ENCODE results near the gene CAP2. TPM values are rescaled to one million over a fixed set of nuclear protein-coding genes. Genes with fewer than 3 reads are reported as not detected.
"Not testable (repeated sequence)": the region's sequence is repeated elsewhere in the genome, so short reads cannot be mapped to it uniquely, and the experiment has no call there.

CAP2 gene
- total RNA-seq, 1 donor from 2014 or later: not detected

DNA sequence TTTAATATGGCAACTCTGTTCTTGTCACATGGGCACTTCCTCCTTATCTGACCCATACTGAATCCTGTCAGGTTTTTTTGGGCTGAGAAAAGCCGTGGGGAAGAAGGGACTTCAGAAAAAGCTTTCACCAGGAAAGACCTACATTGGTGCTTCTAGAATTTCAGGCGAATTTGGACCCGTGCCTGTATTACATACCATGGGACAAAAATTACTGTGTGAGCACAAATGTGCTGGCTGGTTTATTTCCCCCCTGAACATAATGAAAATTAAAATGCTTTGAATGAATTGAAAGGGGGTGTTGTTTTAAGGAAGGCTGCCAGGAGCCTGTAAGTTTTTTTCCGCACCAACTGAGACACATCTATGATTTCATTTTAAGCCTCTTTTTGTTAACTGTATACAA, 29.6 kb downstream of the CAP2 start:
- ATAC-seq (ENCODE audit: low read depth): no peak
- CTCF ChIA-PET: no interaction called here

DNA sequence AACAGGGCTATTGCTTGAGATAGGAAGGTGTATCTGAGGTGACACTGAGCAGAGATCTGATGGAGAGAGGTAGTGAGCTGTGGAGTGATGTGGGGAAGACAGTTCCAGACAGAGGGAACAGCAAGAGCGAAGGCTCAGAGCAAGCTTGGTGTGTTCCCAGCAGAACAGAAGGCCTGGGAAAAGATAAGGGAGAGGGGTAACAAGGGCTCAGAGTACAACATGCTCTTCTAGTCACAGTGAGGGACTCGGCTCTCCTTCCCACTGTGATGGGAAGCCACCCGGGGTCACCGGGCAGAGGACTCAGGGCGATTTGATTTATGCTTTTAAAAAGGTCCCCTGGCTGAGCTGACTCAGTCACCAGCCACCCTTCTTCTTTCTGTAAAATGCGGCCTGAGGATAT, 33.7 kb downstream of the CAP2 start:
- Mint-ChIP-seq H3K9me3 (no peaks in the 10 kb centered on the region), H3K4me1 (no peaks in the 10 kb centered on the region), H3K27me3 (peaks cover 2% of the 10 kb centered on the region), H3K36me3 (ENCODE audit: low read depth) (no peaks in the 10 kb centered on the region), H3K4me3 (no peak overlapping the region), H3K27ac (no peak overlapping the region)
- intact Hi-C loops (cut with micrococcal nuclease): no loop called here
- TF ChIP-seq, protein P1, sequence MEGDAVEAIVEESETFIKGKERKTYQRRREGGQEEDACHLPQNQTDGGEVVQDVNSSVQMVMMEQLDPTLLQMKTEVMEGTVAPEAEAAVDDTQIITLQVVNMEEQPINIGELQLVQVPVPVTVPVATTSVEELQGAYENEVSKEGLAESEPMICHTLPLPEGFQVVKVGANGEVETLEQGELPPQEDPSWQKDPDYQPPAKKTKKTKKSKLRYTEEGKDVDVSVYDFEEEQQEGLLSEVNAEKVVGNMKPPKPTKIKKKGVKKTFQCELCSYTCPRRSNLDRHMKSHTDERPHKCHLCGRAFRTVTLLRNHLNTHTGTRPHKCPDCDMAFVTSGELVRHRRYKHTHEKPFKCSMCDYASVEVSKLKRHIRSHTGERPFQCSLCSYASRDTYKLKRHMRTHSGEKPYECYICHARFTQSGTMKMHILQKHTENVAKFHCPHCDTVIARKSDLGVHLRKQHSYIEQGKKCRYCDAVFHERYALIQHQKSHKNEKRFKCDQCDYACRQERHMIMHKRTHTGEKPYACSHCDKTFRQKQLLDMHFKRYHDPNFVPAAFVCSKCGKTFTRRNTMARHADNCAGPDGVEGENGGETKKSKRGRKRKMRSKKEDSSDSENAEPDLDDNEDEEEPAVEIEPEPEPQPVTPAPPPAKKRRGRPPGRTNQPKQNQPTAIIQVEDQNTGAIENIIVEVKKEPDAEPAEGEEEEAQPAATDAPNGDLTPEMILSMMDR (IDR thresholded peaks at IDR 0.05): no peak
- DNase-seq: no peak
- POLR2A ChIA-PET: no interaction called here
- ATAC-seq (ENCODE audit: low read depth): no peak
- CTCF ChIA-PET: no interaction called here

More for the DNA sequence above, 29.6 kb downstream of the CAP2 start:
- no peak for DNase-seq
- Mint-ChIP-seq H3K9me3 (no peaks in the 10 kb centered on the region), H3K27me3 (peaks cover 2% of the 10 kb centered on the region), H3K4me3 (no peak overlapping the region), H3K27ac (no peak overlapping the region), H3K4me1 (no peaks in the 10 kb centered on the region), H3K36me3 (ENCODE audit: low read depth) (no peaks in the 10 kb centered on the region)
- TF ChIP-seq, protein P1 (IDR thresholded peaks at IDR 0.05): no peak
- intact Hi-C loops (cut with micrococcal nuclease): no loop called here
- POLR2A ChIA-PET: no interaction called here

DNA sequence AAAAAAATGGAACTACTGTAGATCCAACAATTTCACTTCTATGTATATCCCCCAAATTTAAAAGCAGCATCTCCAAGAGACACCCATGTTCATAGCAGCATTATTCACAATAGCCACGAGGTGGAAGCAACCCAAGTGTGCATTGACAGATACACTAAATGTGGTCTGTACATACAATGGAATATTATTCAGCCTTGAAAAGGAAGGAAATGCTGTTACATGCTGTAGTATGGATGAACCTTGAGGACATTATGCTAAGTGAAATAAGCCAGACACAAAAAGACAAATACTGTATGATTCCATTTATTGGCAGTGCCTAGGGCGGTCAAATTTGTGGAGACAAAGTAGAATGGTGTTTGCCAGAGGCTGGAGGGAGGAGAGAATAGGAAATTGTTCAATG, 34.2 kb downstream of the CAP2 start:
- H3K9me3 Mint-ChIP-seq: no peaks in the 10 kb centered on the region
- POLR2A ChIA-PET: no interaction called here
- no peaks in the 10 kb centered on the region for H3K4me1 Mint-ChIP-seq
- H3K27me3 Mint-ChIP-seq: peaks cover 2% of the 10 kb centered on the region
- CTCF ChIA-PET: no interaction called here
- H3K27ac Mint-ChIP-seq: no peak overlapping the region
- H3K4me3 Mint-ChIP-seq: no peak overlapping the region
- ATAC-seq (ENCODE audit: low read depth) (no peak), DNase-seq (no peak)
- no peaks in the 10 kb centered on the region for H3K36me3 Mint-ChIP-seq (ENCODE audit: low read depth)
- TF ChIP-seq, protein P1 (IDR thresholded peaks at IDR 0.05): no peak
- intact Hi-C loops (cut with micrococcal nuclease): no loop called here

DNA sequence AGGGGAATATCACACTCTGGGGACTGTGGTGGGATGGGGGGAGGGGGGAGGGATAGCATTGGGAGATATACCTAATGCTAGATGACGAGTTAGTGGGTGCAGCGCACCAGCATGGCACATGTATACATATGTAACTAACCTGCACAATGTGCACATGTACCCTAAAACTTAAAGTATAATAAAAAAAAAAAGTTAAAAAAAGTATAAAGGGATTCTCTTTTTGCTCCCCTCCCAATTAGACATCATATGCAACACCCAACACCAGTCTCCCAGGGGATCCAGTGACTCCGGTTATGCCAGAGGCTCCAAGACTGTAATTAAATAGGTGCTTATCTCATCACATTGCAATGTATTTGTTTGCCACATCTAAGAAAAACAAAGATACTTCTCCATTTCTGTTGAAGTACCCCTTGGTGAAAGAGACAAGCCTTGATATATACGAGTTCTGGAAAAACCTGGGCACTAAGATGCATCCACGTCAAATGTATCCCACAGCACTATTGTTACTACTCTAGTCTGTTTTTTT, 35.3 kb downstream of the CAP2 start:
- ATAC-seq (ENCODE audit: low read depth); H3K4me3 Mint-ChIP-seq; DNase-seq; H3K9me3 Mint-ChIP-seq; POLR2A ChIA-PET; H3K4me1 Mint-ChIP-seq; H3K36me3 Mint-ChIP-seq (ENCODE audit: low read depth); intact Hi-C loops (cut with micrococcal nuclease); H3K27me3 Mint-ChIP-seq; CTCF ChIA-PET; H3K27ac Mint-ChIP-seq: not testable (repeated sequence)

DNA sequence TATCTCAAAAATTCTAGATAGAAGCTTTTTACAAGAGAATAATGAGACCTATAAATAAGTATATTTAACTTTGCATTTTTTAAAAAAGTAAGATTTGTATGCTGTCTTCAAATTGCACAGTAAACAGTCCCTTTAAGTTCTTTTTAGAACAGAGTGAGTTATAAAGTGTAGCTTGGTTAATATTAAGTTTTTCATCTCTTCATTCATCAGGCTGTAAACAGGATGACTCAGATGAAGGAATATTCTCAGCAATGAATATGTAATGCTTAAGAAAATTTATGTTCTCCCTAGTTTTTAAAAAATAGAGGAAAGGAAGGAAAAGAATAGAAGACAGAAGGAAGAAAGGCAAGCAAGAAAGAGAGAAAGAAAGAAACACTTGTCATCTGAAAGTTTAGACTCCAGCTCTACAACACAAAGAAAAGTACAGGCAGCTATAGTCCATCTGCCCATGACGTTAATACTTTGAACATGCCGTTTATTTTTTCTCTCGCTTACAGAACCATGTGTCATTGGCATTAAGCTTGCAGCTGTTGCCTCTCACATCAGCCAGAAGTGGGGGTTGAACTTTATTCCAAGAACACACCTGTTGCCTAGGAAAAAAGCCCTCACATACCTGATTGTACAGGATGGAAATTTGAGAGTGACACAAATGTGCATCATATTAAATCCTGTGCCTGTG, 36.1 kb downstream of the CAP2 start:
- DNase-seq (no peak), ATAC-seq (ENCODE audit: low read depth) (no peak)
- TF ChIP-seq, protein P1 (IDR thresholded peaks at IDR 0.05): no peak
- Mint-ChIP-seq H3K4me1 (no peaks in the 10 kb centered on the region), H3K9me3 (no peaks in the 10 kb centered on the region), H3K4me3 (no peak overlapping the region), H3K36me3 (ENCODE audit: low read depth) (no peaks in the 10 kb centered on the region), H3K27me3 (no peaks in the 10 kb centered on the region), H3K27ac (no peak overlapping the region)
- intact Hi-C loops (cut with micrococcal nuclease): no loop called here
- ChIA-PET CTCF (no interaction called here), POLR2A (no interaction called here)

DNA sequence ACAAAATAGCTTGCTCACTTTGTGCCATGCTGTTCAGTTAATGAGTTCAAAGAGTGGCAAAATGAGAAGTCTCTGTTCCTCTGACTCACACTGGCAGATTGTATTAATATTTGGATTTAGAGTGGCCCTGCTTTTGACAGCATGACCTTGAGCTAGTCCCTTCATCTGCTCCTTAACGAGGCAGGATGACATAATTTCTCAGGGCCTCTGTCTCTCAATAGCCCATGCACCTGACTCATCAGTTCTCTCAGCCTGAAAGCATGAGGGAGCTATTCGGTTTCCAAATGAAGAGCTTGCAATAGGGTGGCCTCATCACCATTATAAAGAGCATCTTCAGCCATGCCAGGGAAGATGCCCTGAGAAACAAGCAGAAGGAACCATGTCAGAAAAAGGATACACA, 38.2 kb downstream of the CAP2 start:
- Mint-ChIP-seq H3K27me3 (no peaks in the 10 kb centered on the region), H3K4me1 (no peaks in the 10 kb centered on the region), H3K4me3 (no peak overlapping the region), H3K27ac (no peak overlapping the region), H3K36me3 (ENCODE audit: low read depth) (no peaks in the 10 kb centered on the region), H3K9me3 (no peaks in the 10 kb centered on the region)
- DNase-seq (no peak), ATAC-seq (ENCODE audit: low read depth) (no peak)
- POLR2A ChIA-PET: no interaction called here
- TF ChIP-seq, protein P1 (IDR thresholded peaks at IDR 0.05): no peak
- intact Hi-C loops (cut with micrococcal nuclease): no loop called here
- CTCF ChIA-PET: no interaction called here
